ENCODE measurements around the gene WDPCP.

The WDPCP gene

GRCh38 chr2:63617366-63617765, 29.1 kb upstream of the WDPCP start:
- WGBS = 77% methylated on average over 1 of the region's 1 CpG
- H3K4me2 ChIP-seq (ENCODE audit: low read length, poor library complexity, severe bottlenecking) = no peak overlapping the region
- no peaks in the 10 kb centered on the region for H3K9me3 ChIP-seq (ENCODE audit: control insufficient read depth, low read length)
- H2AK5ac ChIP-seq (ENCODE audit: low read length, severe bottlenecking) = no peak overlapping the region
- H3K14ac ChIP-seq (ENCODE audit: low read length in 2 of 2) = no peak overlapping the region
- no peak overlapping the region for H3K27ac ChIP-seq (ENCODE audit: low read length, poor library complexity, severe bottlenecking)
- H2BK15ac ChIP-seq (ENCODE audit: low read depth, poor library complexity, severe bottlenecking) = no peak overlapping the region
- H3K4me3 ChIP-seq (ENCODE audit: insufficient read depth in 1 of 2, low read depth in 1 of 2, low read length in 2 of 2) = no peak overlapping the region
- H3K79me1 ChIP-seq (replicated peaks; ENCODE audit: low read length, poor library complexity, severe bottlenecking) = no peaks in the 10 kb centered on the region
- no peak overlapping the region for H2BK120ac ChIP-seq (ENCODE audit: low read depth, low read length)
- no peak overlapping the region for H3K23ac ChIP-seq (ENCODE audit: low read length in 2 of 2)
- H3K18ac ChIP-seq (ENCODE audit: low read depth in 1 of 2, low read length in 2 of 2) = no peak overlapping the region
- H3K36me3 ChIP-seq (ENCODE audit: control insufficient read depth in 1 of 2, insufficient read depth in 2 of 2, low read depth in 1 of 2, low read length in 2 of 2) = no peaks in the 10 kb centered on the region
- H3K27me3 ChIP-seq (ENCODE audit: control insufficient read depth in 1 of 2, insufficient read depth in 1 of 2, low read length in 2 of 2) = no peaks in the 10 kb centered on the region
- no peak overlapping the region for H2BK12ac ChIP-seq (ENCODE audit: low read length in 2 of 2)
- H4K8ac ChIP-seq (ENCODE audit: low read length) = no peak overlapping the region
- peaks cover 6% of the 10 kb centered on the region for H3K4me1 ChIP-seq (ENCODE audit: control insufficient read depth, insufficient read depth, low read depth, low read length)
- no peak overlapping the region for H2AFZ ChIP-seq (ENCODE audit: low read depth, low read length)
- DNase-seq = no peak
- no peak overlapping the region for H4K91ac ChIP-seq (ENCODE audit: low read length)
- H3K4ac ChIP-seq (ENCODE audit: low read depth in 1 of 2, low read length in 2 of 2) = no peak overlapping the region
- H3K9ac ChIP-seq (ENCODE audit: low read length) = no peak overlapping the region
- no peak overlapping the region for H2BK5ac ChIP-seq (ENCODE audit: low read depth, low read length, poor library complexity, severe bottlenecking)

GRCh38 chr2:63614983-63615945, 27.0 kb upstream of the WDPCP start:
- Histone ChIP-seq H3K36me3 (ENCODE audit: control insufficient read depth in 1 of 2, insufficient read depth in 2 of 2, low read depth in 1 of 2, low read length in 2 of 2) (no peaks in the 10 kb centered on the region), H3K23ac (ENCODE audit: low read length in 2 of 2) (no peak overlapping the region), H2BK120ac (ENCODE audit: low read depth, low read length) (no peak overlapping the region), H3K27me3 (ENCODE audit: control insufficient read depth in 1 of 2, insufficient read depth in 1 of 2, low read length in 2 of 2) (no peaks in the 10 kb centered on the region), H3K18ac (ENCODE audit: low read depth in 1 of 2, low read length in 2 of 2) (peak overlapping the region in 1 of 2 experiments; percentile 48), H2AK5ac (ENCODE audit: low read length, severe bottlenecking) (peak overlapping the region; percentile 26), H3K4me1 (ENCODE audit: control insufficient read depth, insufficient read depth, low read depth, low read length) (peaks cover 6% of the 10 kb centered on the region), H3K14ac (ENCODE audit: low read length in 2 of 2) (no peak overlapping the region), H3K4ac (ENCODE audit: low read depth in 1 of 2, low read length in 2 of 2) (no peak overlapping the region), H2BK12ac (ENCODE audit: low read length in 2 of 2) (no peak overlapping the region), H4K8ac (ENCODE audit: low read length) (peak overlapping the region; percentile 85), H3K9ac (ENCODE audit: low read length) (no peak overlapping the region), H3K4me3 (ENCODE audit: insufficient read depth in 1 of 2, low read depth in 1 of 2, low read length in 2 of 2) (no peak overlapping the region), H3K4me2 (ENCODE audit: low read length, poor library complexity, severe bottlenecking) (peak overlapping the region; percentile 57), H3K9me3 (ENCODE audit: control insufficient read depth, low read length) (no peaks in the 10 kb centered on the region), H3K79me1 (replicated peaks; ENCODE audit: low read length, poor library complexity, severe bottlenecking) (no peaks in the 10 kb centered on the region), H4K91ac (ENCODE audit: low read length) (no peak overlapping the region), H2AFZ (ENCODE audit: low read depth, low read length) (peak overlapping the region; percentile 76), H3K27ac (ENCODE audit: low read length, poor library complexity, severe bottlenecking) (peak overlapping the region; percentile 98), H2BK15ac (ENCODE audit: low read depth, poor library complexity, severe bottlenecking) (no peak overlapping the region), H2BK5ac (ENCODE audit: low read depth, low read length, poor library complexity, severe bottlenecking) (peak overlapping the region; percentile 93)
- DNase-seq = peak; percentile 28
- WGBS = 8% methylated on average over 4 of the region's 9 CpGs

GRCh38 chr2:63614448-63614968, 26.2 kb upstream of the WDPCP start:
- H3K23ac ChIP-seq (ENCODE audit: low read length in 2 of 2) = no peak overlapping the region
- H3K79me1 ChIP-seq (replicated peaks; ENCODE audit: low read length, poor library complexity, severe bottlenecking) = no peaks in the 10 kb centered on the region
- H2BK15ac ChIP-seq (ENCODE audit: low read depth, poor library complexity, severe bottlenecking) = no peak overlapping the region
- peak; percentile 26 for DNase-seq
- peaks cover 6% of the 10 kb centered on the region for H3K4me1 ChIP-seq (ENCODE audit: control insufficient read depth, insufficient read depth, low read depth, low read length)
- H3K4me3 ChIP-seq (ENCODE audit: insufficient read depth in 1 of 2, low read depth in 1 of 2, low read length in 2 of 2) = no peak overlapping the region
- no peak overlapping the region for H3K9ac ChIP-seq (ENCODE audit: low read length)
- peak overlapping the region; percentile 98 for H3K27ac ChIP-seq (ENCODE audit: low read length, poor library complexity, severe bottlenecking)
- H2BK12ac ChIP-seq (ENCODE audit: low read length in 2 of 2) = no peak overlapping the region
- H3K4ac ChIP-seq (ENCODE audit: low read depth in 1 of 2, low read length in 2 of 2) = no peak overlapping the region
- H2AK5ac ChIP-seq (ENCODE audit: low read length, severe bottlenecking) = no peak overlapping the region
- peak overlapping the region; percentile 93 for H2BK5ac ChIP-seq (ENCODE audit: low read depth, low read length, poor library complexity, severe bottlenecking)
- no peak overlapping the region for H4K91ac ChIP-seq (ENCODE audit: low read length)
- 56% methylated on average over 1 of the region's 2 CpGs for WGBS
- no peak overlapping the region for H2AFZ ChIP-seq (ENCODE audit: low read depth, low read length)
- no peaks in the 10 kb centered on the region for H3K27me3 ChIP-seq (ENCODE audit: control insufficient read depth in 1 of 2, insufficient read depth in 1 of 2, low read length in 2 of 2)
- H3K18ac ChIP-seq (ENCODE audit: low read depth in 1 of 2, low read length in 2 of 2) = no peak overlapping the region
- no peak overlapping the region for H4K8ac ChIP-seq (ENCODE audit: low read length)
- H3K9me3 ChIP-seq (ENCODE audit: control insufficient read depth, low read length) = no peaks in the 10 kb centered on the region
- no peak overlapping the region for H3K4me2 ChIP-seq (ENCODE audit: low read length, poor library complexity, severe bottlenecking)
- H2BK120ac ChIP-seq (ENCODE audit: low read depth, low read length) = no peak overlapping the region
- H3K14ac ChIP-seq (ENCODE audit: low read length in 2 of 2) = no peak overlapping the region
- H3K36me3 ChIP-seq (ENCODE audit: control insufficient read depth in 1 of 2, insufficient read depth in 2 of 2, low read depth in 1 of 2, low read length in 2 of 2) = no peaks in the 10 kb centered on the region

- Histone ChIP-seq H2BK12ac (ENCODE audit: low read length in 2 of 2) (peak overlapping the region in 1 of 2 experiments; percentile 39), H3K18ac (ENCODE audit: low read depth in 1 of 2, low read length in 2 of 2) (no peak overlapping the region), H2AK5ac (ENCODE audit: low read length, severe bottlenecking) (peak overlapping the region; percentile 87), H3K27me3 (ENCODE audit: control insufficient read depth in 1 of 2, insufficient read depth in 1 of 2, low read length in 2 of 2) (no peaks in the 10 kb centered on the region), H3K4me3 (ENCODE audit: insufficient read depth in 1 of 2, low read depth in 1 of 2, low read length in 2 of 2) (no peak overlapping the region), H4K91ac (ENCODE audit: low read length) (no peak overlapping the region), H3K79me1 (replicated peaks; ENCODE audit: low read length, poor library complexity, severe bottlenecking) (no peaks in the 10 kb centered on the region), H3K4me2 (ENCODE audit: low read length, poor library complexity, severe bottlenecking) (no peak overlapping the region), H2BK120ac (ENCODE audit: low read depth, low read length) (no peak overlapping the region), H3K23ac (ENCODE audit: low read length in 2 of 2) (no peak overlapping the region), H3K36me3 (ENCODE audit: control insufficient read depth in 1 of 2, insufficient read depth in 2 of 2, low read depth in 1 of 2, low read length in 2 of 2) (no peaks in the 10 kb centered on the region), H3K4ac (ENCODE audit: low read depth in 1 of 2, low read length in 2 of 2) (no peak overlapping the region), H2BK15ac (ENCODE audit: low read depth, poor library complexity, severe bottlenecking) (no peak overlapping the region), H3K27ac (ENCODE audit: low read length, poor library complexity, severe bottlenecking) (no peak overlapping the region), H3K9ac (ENCODE audit: low read length) (no peak overlapping the region), H3K4me1 (ENCODE audit: control insufficient read depth, insufficient read depth, low read depth, low read length) (peaks cover 6% of the 10 kb centered on the region), H3K14ac (ENCODE audit: low read length in 2 of 2) (peak overlapping the region in 1 of 2 experiments; percentile 9), H3K9me3 (ENCODE audit: control insufficient read depth, low read length) (no peaks in the 10 kb centered on the region), H4K8ac (ENCODE audit: low read length) (no peak overlapping the region), H2BK5ac (ENCODE audit: low read depth, low read length, poor library complexity, severe bottlenecking) (no peak overlapping the region), H2AFZ (ENCODE audit: low read depth, low read length) (no peak overlapping the region)
- peak; percentile 5 for DNase-seq
- 60% methylated on average over 2 of the region's 2 CpGs for WGBS
Measured at GRCh38 chr2:63613391-63613901, 25.2 kb upstream of the WDPCP start.

Measured in mesenchymal stem cell (in vitro differentiated cells and primary cell).